Heart left ventricle (tissue), 13 donors: ENCODE data around the gene RGSL1.

Experiments
- CTCF ChIP-seq, 12 donors: fragments of 200-600 bp; sonication (generic) in 4 of 12; IDR thresholded peaks; one replicate each; pipeline versions ENCODE4 v1.5.0 to v1.8.0; 2018 to 2022; ENCODE audit warnings: antibody characterized with exemption in 12 of 12, mild to moderate bottlenecking in 5 of 12
- POLR2A ChIP-seq, 2 donors: fragments of 450-650 bp; IDR thresholded peaks; one replicate each; pipeline ENCODE4 v1.6.1; 2017; ENCODE audit warnings: antibody characterized with exemption in 2 of 2, mild to moderate bottlenecking in 2 of 2, moderate library complexity in 2 of 2
- donor health status: ischemic (EF 13 %, LVEDD 7.1; RV severe dilation, severe dysfunction).
- donor health status: DM: no; HTN: yes; CAD: no.
- donor health status: DM: no; HTN: no; CAD: no.
- donor health status: ischemic (EF 25% LVEDD 6.9; RV normal size, moderate dysfunction).
- donor health status: ischemic (EF 25% LVEDD 5.7; RV mildly dilated, moderate dysfunction).
- donor health status: ischemic (EF 35%, LVEDD 5.7; RV mildly dilated, moderate dysfunction).
- donor health status: nonischemic (EF 11% LVEDD 7.7; RV severe dilation, severe dysfunction).
- donor health status: DM: yes; HTN: yes; CAD: no.
- donor health status: PGD.
- donor health status: ischemic (EF 29% LVEDD 5.4; RV normal size, mild dysfunction).
- donor health status: nonischemic (EF 23%, LVEDD 6.1; RV moderate dilation, normal function).

- no peak for TF ChIP-seq POLR2A (IDR thresholded peaks at IDR 0.05)
- peak in 9 of 12 donors; percentile 6 to 36 (median 21) for TF ChIP-seq CTCF (IDR thresholded peaks at IDR 0.05)
Measured at GRCh38 chr1:182599339-182599738, 149.4 kb downstream of the RGSL1 start.
